Mucosa of stomach (tissue), 1 donor: ENCODE measurements around the gene MTERF1.
"Not testable (repeated sequence)": the region's sequence is repeated elsewhere in the genome, so short reads cannot be mapped to it uniquely, and the experiment has no call there.

Experiments used
- H3K27me3 ChIP-seq: one replicate; pipeline ENCODE4 v1.7.0; 2013; ENCODE audit warnings: mild to moderate bottlenecking, low read length; ENCODE audit not compliant: control insufficient read depth, insufficient read depth
- H3K36me3 ChIP-seq: one replicate; pipeline ENCODE4 v1.7.0; 2013; ENCODE audit warnings: low read length; ENCODE audit not compliant: control insufficient read depth, insufficient read depth
- H3K4me1 ChIP-seq: one replicate; pipeline ENCODE4 v1.7.0; 2013; ENCODE audit warnings: mild to moderate bottlenecking, low read length; ENCODE audit not compliant: control insufficient read depth, insufficient read depth
- H3K4me3 ChIP-seq: one replicate; pipeline ENCODE4 v1.7.0; 2013; ENCODE audit warnings: low read length
- H3K9ac ChIP-seq: one replicate; pipeline ENCODE4 v1.7.0; 2013; ENCODE audit warnings: mild to moderate bottlenecking, low read length, moderate library complexity
- H3K9me3 ChIP-seq: one replicate; pipeline ENCODE4 v1.7.0; 2013; ENCODE audit warnings: mild to moderate bottlenecking, low read length, moderate library complexity; ENCODE audit not compliant: control insufficient read depth
- donor health status: Pancreatic carcinoma.

The MTERF1 gene

DNA sequence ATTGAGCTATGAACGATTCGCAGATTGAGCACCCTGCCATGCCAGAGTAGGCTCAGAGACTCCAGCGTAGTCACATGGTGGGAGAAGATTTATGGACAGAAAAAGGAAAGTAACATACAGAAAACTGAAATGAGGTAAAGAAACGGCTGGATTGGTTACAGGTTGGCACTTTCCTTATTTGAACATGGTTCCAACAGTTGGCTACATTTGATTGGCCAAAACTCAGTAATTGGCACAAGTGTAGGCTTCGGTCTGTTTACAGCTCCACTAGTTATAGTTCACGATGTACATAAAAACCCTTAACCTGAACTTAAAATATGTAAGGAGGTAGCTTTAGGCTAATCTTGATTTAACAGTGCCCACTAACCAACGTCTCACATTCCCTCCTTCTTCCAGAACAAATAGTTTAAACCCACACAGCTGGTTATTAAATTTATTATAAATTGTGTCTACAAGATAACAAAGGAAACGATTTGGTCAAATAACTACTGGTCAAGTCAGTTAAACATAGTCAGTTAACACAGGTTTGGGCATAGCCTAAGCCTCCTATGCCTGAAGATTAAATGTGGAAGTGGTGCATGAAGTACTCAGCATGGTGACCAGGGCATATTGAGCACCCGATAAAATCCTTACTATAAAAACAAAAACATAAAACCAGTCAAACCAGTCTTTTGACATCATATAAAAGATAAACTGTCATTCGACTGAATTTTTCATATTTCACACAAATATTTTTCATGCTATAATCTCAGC is 17.9 kb upstream of the MTERF1 start:
- H3K4me1 ChIP-seq: no peaks in the 10 kb centered on the region
- no peak overlapping the region for H3K4me3 ChIP-seq
- no peaks in the 10 kb centered on the region for H3K36me3 ChIP-seq
- H3K9me3 ChIP-seq: no peaks in the 10 kb centered on the region
- H3K9ac ChIP-seq: peak overlapping the region; percentile 47
- no peaks in the 10 kb centered on the region for H3K27me3 ChIP-seq

DNA sequence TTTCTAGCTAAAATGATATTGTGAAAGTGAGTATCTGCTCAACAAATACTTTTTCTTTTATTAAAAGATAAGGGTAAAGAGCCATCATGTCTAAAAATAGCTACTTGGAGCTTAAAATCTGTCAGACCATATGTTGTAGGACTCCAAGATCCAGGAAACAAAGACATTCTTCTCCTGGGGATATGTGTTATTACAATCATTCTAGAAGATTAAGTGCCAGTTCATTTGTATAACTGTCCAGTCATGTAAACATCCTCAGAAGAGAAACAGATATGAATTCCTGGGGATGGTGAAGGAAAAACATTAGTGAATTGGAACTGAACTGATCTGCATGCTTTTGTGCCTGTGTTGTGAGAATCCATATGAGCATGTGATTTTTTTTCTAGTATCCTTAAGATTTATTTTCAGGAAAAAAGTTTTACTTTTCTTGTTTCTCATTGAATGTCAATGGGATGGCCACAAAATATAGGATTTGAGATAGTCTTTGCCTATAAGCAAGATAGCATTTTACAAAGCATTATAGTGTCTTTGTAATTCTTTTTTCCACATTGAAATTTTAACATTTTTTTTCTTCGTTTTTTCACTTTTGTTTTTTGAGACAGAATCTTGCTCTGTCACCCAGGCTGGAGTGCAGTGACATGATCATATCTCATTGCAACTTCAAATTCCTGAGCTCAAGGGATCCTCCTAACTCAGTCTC is 14.4 kb upstream of the MTERF1 start:
- Histone ChIP-seq H3K4me3 (no peak overlapping the region), H3K27me3 (no peaks in the 10 kb centered on the region), H3K9me3 (no peaks in the 10 kb centered on the region), H3K9ac (no peak overlapping the region), H3K4me1 (no peaks in the 10 kb centered on the region), H3K36me3 (no peaks in the 10 kb centered on the region)

DNA sequence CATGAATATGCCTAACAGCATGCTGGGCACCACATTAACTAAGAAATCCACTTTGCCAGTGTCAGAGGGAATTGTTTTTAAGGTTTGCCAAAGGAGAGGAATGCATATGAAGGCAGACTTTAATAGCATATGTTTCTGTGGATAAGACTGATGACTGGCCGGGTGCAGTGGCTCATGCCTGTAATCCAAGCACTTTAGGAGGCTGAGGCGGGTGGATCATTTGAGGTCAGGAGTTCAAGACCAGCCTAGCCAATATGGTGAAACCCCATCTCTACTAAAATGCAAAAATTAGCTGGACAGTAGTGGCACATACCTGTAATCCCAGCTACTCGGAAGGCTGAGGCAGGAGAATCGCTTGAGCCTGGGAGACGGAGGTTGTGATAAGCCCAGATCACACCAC is 13.2 kb upstream of the MTERF1 start:
- H3K4me3 ChIP-seq, H3K4me1 ChIP-seq, H3K36me3 ChIP-seq, H3K27me3 ChIP-seq, H3K9ac ChIP-seq, H3K9me3 ChIP-seq: not testable (repeated sequence)

DNA sequence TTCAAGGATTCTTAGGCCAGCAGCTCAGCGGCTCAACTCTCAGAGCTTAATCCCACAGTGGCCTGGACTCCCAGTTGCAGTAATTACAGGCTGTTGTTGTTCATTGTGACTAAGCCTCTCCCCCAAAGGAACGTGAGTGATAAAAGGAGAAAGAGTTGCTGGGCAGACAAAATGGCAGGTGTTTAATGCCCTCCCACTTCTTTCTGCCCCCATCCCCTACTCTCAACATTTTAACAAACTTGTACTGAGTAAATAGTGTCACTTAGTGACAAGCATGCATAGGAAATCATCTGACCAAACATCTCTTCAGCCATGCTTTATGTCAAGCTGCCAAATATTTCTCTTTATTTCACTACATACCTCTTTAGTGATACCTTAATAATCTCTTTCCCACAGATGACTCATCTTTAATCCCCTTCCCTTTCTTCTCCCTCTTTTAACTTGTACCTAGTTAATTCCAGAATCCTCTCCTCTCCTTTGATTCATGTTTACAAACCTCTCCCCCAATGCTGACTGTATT is 12.4 kb upstream of the MTERF1 start:
- no peaks in the 10 kb centered on the region for H3K27me3 ChIP-seq
- H3K4me3 ChIP-seq: no peak overlapping the region
- H3K36me3 ChIP-seq: no peaks in the 10 kb centered on the region
- no peaks in the 10 kb centered on the region for H3K9me3 ChIP-seq
- no peak overlapping the region for H3K9ac ChIP-seq
- H3K4me1 ChIP-seq: no peaks in the 10 kb centered on the region

DNA sequence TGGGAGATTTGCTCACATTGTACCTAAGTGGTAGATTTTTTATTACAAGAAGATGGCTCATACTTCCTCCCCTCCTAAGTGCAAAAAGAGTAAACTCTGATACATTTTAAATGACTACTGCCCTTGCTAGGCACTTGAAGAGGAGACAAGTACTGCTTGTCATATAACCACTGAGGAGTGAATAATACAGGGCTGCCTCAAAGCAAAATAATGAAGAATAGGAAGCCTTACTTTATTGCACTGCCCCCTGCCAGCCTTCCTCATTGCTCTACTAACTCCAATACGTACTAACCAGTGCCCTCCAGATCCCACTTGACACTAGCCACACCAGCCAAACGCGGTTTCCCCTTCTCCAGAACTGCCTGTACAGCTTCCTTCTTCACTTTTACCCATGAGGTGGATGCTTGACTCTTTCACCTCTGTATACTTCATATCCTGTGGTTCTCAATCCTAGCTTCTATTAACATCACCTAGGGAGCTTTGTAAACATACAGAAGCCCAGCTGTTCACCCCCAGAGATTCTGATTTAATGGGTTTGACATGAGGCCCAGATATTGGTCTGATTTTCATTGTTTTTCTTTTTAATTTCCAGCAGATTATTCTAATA is 11.7 kb upstream of the MTERF1 start:
- H3K27me3 ChIP-seq: no peaks in the 10 kb centered on the region
- no peak overlapping the region for H3K9ac ChIP-seq
- H3K9me3 ChIP-seq: no peaks in the 10 kb centered on the region
- no peaks in the 10 kb centered on the region for H3K4me1 ChIP-seq
- H3K36me3 ChIP-seq: no peaks in the 10 kb centered on the region
- no peak overlapping the region for H3K4me3 ChIP-seq

DNA sequence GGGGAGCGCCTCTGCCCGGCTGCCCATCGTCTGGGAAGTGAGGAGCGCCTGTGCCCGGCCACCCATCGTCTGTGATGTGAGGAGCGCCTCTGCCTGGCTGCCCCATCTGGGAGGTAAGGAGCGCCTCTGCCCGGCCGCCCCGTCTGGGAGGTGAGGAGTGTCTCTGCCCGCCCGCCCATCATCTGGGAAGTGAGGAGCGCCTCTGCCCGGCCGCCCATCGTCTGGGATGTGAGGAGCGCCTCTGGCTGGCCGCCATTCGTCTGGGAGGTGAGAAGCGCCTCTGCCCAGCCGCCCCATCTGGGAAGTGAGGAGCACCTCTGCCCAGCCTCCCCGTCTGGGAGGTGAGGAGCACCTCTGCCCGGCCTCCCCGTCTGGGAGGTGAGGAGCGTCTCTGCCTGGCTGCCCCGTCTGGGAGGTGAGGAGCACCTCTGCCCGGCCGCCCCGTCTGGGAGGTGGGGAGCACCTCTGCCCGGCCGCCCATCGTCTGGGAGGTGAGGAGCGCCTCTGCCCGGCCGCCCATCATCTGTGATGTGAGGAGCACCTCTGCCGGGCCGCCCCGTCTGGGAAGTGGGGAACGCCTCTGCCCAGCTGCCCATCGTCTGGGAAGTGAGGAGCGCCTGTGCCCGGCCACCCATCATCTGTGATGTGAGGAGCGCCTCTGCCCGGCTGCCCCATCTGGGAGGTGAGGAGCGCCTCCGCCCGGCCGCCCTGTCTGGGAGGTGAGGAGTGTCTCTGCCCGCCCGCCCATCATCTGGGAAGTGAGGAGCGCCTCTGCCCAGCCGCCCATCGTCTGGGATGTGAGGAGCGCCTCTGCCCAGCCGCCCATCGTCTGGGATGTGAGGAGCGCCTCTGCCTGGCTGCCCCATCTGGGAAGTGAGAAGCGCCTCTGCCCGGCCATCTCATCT is 8.0 kb upstream of the MTERF1 start:
- H3K27me3 ChIP-seq, H3K9me3 ChIP-seq, H3K4me3 ChIP-seq, H3K4me1 ChIP-seq, H3K9ac ChIP-seq, H3K36me3 ChIP-seq: not testable (repeated sequence)

DNA sequence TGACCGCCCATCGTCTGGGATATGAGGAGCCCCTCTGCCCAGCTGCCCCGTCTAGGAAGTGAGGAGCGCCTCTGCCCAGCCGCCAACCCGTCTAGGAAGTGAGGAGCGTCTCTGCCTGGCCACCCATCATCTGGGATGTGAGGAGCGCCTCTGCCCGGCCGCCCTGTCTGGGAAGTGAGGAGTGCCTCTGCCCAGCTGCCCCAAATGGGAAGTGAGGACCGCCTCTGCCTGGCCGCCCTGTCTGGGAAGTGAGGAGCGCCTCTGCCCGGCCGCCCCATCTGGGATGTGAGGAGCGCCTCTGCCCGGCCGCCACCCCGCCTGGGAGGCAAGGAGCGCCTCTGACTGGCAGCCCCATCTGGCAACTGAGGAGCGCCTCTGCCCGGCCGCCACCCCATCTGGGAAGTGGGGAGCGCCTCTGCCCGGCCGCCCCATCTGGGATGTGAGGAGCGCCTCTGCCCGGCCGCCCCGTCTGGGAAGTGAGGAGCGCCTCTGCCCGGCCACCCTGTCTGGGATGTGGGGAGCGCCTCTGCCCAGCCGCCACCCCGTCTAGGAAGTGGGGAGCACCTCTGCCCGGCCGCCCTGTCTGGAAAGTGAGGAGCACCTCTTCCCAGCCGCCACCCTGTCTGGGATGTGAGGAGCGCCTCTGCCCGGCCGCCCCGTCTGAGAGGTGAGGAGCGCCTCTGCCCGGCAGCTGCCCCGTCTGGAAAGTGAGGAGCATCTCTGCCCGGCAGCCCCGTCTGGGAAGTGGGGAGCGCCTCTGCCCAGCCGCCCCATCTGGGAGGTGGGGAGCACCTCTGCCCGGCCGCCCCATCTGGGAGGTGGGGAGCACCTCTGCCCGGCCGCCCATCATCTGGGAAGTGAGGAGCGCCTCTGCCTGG is 7.1 kb upstream of the MTERF1 start:
- H3K4me3 ChIP-seq, H3K36me3 ChIP-seq, H3K4me1 ChIP-seq, H3K9me3 ChIP-seq, H3K9ac ChIP-seq, H3K27me3 ChIP-seq: not testable (repeated sequence)

DNA sequence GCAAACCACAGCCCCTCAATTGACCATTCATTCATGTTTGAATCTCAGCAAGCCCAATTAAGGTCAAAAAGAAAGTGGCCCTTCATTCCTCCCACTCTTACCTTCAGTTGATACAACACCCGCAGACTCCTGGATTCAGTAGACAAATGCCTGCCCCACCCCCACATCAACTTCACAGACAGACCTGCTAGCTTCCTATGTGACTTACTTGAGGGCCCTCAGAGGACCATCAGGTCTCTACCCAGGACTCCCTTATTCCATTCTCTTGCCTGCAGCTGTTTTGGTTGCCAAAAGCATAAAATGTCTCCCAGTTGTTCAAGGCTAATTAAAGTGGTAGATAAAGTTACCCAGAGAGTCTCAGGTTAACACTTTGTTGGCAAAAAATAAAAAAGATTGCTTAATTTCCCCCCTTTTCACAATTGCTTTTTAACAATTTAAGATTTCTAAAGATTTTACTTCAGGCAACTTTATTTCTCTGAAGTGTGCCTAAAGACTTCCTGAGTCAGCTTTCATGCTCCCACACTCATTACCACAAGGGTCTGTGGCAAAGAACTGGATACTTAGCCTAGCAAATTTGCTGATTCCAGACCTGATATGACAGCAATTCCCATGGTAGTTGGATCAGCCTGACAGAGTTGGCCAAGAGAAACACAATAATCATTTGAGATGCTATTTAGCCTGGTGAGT is 3.3 kb upstream of the MTERF1 start:
- H3K27me3 ChIP-seq: no peaks in the 10 kb centered on the region
- peaks cover 3% of the 10 kb centered on the region for H3K36me3 ChIP-seq

DNA sequence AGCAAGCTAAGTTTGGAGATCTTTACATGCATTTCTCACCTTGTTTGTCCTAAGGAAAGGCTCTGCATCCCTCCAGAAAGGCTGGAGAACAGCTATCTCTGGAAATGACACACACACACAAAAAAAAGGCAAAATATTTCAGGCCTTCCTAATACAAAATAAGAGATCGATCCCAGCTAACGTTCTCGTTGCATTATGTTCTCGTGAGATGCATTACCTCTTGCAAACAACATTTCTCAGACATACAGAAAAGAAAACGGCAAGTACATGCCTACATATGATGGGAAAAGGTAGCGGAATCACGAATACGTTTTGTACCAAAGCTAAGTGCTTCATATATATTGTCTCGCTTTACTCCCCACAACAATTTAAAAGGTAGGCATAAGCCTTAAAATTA is 488 bp downstream of the MTERF1 start:
- Histone ChIP-seq H3K9me3 (no peaks in the 10 kb centered on the region), H3K36me3 (peaks cover 3% of the 10 kb centered on the region), H3K4me1 (peaks cover 4% of the 10 kb centered on the region), H3K4me3 (peak overlapping the region; percentile 98), H3K27me3 (no peaks in the 10 kb centered on the region), H3K9ac (peak overlapping the region; percentile 85)

More for the DNA sequence above, 3.3 kb upstream of the MTERF1 start:
- Histone ChIP-seq H3K9ac (no peak overlapping the region), H3K4me3 (no peak overlapping the region), H3K9me3 (no peaks in the 10 kb centered on the region), H3K4me1 (peaks cover 4% of the 10 kb centered on the region)

DNA sequence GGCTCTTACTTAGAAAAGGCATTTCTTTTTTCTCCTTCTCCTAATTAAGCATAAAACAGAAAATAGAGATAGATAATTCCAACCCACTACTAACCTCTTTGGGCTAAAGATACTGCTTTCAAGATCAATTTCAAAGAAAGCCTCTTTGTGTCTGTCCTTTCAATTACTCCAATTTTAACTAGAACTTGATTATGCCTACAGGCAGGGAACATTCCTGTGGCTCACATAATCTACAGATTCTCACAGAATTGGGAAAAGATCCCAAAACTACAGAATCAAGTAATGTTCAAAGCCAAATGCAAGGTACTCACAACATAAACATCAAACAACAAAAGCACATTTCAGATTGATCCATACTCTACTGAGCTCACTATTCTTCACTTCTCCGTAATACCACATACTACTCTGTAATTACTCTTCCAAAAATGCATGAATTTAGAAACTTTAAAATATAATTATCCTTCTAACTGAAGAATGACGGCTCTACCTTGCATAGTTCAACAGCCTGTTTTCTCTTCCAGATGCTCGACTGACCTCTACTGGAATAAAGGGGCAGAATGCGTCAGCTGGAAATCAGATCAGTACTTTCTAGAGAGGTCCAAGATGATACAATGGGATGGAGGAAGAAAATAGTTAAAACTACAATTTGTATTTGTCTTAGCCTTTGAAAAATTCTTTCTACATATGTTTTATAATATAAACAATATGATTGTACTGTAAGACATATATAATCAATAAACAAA is 3.9 kb downstream of the MTERF1 start:
- H3K36me3 ChIP-seq: peaks cover 3% of the 10 kb centered on the region
- no peak overlapping the region for H3K4me3 ChIP-seq
- H3K9ac ChIP-seq: no peak overlapping the region
- H3K9me3 ChIP-seq: no peaks in the 10 kb centered on the region
- no peaks in the 10 kb centered on the region for H3K27me3 ChIP-seq
- H3K4me1 ChIP-seq: peaks cover 4% of the 10 kb centered on the region
